Activated naive CD8-positive, alpha-beta T cell treated with anti-CD3 and anti-CD28 coated beads, Interleukin-2, amount 50 U/mL, for 16 hours (primary cell): ENCODE data around the gene NDUFA5.

ENCODE experiments used
- DNase-seq: peaks from one replicate; pipeline ENCODE4 v3.0.0-alpha.2; 2020; ENCODE audit warnings: low read depth, low spot score

Gene NDUFA5

DNA sequence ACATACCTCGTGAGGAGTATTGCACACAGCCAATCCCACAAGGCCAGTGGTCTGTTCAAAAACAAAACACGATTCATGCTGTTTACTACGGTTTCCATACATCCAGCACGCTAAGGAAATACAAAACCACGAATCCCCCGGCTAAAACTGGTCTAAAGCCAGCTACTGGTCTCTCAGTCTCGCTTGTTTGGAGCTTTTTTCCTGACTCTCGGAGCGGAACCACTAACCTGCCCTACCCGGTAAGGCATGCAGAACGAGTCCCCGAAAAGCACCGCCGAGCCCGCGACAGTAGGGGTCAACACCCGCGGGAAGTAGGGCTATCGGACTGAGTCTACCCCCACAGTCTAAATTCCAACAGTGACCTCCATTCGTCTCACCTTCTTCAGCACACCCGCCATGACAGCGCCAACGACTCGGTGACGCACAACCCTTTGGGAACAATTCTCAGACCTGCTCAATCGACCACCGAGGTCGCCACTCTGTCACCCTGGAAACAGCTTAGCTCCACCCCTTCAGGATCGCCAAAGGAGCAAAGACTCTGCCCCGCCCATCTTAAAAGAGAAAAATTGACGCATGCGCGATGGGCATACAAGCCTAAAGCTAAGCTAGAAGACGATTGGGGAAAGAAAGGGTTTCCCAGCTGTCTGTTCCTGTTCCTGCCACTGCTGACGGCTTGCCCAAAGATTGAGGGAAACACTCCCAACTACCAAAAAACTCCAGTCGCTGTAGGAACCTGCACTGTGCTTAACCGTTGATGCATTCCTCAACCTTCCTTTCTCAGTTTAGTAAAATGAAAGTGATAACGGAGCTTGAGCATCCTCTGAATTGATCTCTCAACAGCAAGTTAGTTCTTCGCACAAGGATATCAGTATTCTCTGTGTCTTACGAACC lies at the start of gene NDUFA5:
TSS of gene NDUFA5 (minus strand) at position 421 of the 891 bp plus-strand sequence. CDS start at position 398, 23 bp downstream.
- peak; percentile 94 for DNase-seq

DNA sequence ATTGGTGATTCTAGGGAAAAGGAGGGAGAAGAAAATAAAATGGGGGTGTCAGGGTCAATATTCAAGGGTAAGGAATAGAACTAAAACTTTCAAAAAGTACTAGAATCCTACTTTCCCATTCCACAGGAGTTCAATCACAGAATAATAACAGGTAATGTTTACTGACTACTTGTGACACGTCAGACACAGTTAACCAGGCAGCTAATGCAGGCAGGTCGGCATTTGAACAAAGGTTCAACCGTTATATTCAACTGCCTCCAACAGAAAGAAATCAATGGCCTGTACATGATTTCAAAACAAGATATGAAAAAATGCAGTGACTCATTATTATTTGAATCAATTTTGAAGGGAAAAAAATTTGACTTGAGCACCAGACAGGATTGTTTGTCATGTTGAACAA lies 47.1 kb upstream of the NDUFA5 start:
- no peak for DNase-seq

DNA sequence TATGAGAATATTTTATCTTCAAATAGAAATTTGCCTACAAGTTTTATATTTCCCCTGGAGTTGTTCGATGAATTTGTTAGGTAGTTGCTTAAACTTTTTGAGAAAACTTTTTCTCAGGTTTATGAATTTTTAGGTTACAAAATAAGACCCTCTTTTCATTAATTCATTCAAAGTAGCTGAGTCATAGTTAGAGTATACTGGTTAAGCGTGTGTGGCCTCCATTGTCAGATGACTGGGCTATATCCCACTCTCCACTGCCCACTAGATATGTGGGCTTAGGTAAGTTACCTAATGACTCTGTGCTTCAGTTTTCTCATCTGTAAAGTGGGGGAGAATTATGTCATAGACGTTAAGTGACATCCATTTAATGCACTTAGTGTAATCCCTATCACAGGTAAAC lies 45.0 kb upstream of the NDUFA5 start:
- DNase-seq: no peak

DNA sequence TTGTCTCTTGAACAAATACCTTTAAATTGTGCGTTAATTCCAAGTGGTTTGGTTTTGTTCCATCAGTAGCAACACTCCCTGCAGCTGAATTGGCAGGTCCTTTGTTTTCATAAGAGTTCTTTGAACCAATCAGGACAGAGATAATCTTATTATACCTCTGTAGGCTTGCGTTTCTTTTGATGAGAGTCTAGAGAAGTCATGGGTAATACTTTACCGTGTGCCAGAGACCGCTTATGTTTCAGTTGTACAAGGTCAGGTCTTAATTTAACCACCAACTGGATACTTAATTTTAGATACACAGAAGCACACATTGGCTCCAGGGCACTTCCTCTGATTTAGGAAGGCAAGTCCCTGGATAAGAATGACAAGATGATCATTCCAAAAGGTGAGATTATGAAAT lies 43.9 kb upstream of the NDUFA5 start, which contains the start of gene ASB15:
TSS of gene ASB15 (plus strand) at position 292 of the 400 bp plus-strand sequence. CDS start 12,682 bp downstream, outside the sequence.
- DNase-seq: no peak

DNA sequence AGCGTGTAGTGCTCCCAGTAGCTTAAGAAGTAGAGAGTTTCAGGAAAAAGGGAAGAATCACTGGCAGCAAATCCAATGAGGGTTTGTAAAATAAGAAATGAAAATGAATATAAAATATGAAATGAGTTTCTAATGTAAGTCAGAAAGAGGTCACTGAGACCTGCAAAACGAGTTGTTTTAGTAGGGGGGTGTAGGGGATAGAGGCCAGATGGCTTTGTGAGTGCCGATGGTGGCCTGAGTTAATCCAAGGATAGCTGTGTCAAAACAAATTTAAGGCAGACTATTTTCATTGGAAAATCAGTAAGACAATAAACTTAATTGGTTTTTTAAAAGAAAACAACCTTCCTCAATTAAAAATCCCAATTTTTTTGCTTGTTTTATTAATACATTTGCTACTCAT lies 43.3 kb upstream of the NDUFA5 start:
- DNase-seq: no peak

DNA sequence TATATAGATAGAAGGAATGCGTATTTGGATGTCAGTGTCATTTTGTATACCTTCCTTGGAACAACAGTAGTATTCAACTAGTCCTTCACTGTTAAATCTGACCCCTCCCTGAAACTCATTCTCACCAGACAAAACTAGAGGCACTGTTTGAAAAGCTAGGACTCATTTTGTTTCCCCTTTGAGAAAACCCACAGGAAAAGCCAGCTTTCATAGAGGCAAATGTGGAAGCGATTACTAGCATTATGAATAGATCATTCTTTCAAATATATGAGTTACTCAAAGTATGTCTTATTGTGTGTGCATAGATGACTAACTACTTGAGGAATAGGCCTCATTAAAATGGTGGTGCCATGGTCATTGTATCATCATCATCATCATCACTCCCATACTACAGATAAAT lies 42.1 kb upstream of the NDUFA5 start:
- no peak for DNase-seq

DNA sequence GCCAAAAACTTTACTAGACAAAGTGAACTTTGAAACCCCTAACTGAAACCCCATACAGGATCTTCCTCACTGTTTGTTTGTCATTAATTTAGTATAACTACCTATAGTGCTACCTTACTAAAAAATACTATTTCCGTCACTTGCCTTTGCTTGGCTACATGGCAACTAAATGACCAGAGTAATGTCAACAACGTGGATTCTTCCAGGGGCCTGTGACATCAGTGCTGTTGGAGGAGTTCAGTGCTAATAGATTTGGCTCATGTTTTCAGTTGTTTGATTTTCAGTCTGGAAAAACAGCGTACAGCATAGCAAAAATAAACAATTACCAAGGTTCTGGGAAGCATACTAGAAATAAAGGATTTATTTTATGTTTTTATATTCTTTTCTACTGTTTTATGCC lies 41.0 kb upstream of the NDUFA5 start:
- no peak for DNase-seq

DNA sequence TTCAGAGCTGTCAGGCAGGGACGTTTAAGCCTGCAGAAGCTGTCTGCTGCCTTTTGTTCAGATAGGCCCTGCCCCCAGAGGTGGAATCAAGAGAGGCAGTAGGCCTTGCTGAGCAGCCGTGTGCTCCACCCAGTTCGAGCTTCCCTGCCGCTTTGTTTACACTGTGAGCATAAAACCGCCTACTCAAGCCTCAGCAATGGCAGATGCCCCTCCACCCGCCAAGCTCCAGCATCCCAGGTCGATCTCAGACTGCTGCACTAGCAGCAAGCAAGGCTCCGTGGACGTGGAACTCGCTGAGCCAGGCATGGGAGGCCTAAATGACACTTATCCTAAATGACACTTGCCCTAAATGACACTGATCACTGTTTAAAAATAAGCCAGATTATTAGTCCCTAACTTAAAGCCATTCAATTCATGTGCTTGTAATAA lies 37.2 kb upstream of the NDUFA5 start:
- DNase-seq: no peak

DNA sequence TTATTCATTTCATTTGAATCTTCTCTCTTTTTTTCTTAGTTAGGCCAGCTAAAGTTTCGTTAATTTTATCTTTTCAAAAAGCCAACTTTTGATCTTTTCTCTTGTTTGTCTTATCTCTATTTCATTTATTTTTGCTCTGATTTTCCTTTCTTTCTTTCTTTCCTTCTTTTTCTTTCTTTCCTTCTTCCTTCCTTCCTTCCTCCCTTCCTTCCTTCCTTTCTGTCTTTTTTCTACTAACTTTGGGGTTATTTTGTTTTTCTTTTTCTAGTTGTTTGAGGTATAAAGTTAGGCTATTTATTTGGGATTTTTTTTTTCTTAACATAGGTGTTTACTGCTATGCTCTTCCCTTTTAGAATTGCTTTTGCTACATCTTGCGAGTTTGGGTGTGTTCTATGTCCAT lies 30.8 kb upstream of the NDUFA5 start:
- no peak for DNase-seq

DNA sequence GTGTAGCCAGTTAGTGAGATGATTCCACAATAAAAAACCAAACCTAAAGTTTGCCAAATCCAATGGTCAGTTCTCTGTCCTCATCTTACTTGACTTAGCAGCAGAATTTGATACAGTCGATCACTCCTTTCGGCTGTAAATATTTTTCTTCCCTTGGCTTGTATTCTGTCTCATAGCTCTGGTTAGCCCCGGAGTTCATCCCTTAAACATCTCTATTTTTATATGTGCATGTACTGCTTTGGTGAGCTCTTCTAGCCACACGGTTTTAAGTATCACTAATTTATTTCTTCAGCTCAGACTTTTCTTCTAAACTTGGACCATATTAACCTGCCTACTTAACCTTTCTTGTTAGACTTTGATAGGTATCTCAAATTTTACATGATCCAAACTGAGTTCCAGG lies 26.2 kb upstream of the NDUFA5 start:
- no peak for DNase-seq

DNA sequence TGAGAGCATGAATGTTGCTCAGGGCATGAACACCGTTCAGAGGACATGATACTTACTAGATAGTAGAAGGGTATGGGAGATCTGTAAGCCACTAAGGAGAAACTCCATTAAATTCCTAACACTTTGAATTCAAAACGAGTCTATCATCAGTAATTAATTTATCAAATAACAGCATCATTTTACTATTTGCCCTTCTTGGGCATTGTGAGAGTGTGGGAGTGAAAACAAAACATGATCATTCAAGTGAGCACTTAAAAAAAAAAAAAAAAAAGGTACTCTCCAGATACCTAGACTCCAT lies 23.5 kb upstream of the NDUFA5 start:
- DNase-seq: no peak

DNA sequence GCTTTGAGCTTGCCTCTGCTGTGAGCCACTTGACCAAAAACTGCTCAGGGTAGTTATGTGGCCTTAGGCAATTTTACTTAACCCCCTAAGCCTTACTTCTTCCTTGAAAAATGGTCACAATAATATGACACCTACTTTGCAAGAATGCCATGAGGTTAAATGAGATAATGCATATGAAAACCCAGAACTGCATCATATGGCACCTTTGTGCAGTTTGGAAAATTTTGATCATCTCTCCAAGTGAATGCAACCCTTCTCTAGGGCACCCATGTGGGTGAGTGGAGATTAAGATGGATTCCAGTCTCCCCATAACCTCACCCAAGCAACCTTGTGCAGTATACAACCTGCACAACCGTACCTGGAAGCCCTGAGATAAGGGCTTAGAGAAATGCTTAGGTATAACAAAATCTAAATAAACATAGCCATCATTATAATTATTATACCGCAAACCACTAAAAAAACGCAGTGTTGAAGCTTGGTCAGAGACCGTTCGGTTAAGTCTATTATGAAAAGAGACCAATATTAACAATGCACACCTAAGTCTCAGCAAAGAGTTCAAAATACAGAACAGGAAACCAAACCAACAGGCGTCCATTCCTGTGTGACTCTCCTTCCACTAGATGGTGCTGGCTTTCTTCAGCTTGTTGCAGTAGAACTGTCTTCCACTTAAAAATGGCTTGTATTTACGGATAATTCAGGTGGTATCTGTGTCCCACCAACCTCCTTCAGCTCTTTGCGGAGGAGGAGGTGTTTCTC lies 23.0 kb upstream of the NDUFA5 start:
- no peak for DNase-seq

DNA sequence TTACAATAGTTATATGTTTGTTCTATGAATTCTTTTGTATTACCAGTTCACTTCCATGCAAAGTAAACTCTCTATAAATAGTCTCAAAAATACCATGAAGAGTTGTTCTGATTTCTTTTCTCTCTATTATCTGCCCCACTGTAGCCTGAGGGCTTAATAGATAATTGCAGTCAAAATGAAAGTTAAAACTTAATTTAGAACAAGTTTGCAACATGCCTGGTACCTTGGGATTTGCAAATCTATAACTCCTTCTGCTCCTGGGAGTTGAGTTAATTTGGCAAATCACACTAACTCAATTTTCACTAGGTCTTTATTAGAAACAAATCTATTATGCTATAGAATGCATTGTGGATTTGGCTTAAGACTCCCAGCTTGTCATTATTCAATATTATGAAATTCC lies 21.8 kb upstream of the NDUFA5 start:
- DNase-seq: no peak

DNA sequence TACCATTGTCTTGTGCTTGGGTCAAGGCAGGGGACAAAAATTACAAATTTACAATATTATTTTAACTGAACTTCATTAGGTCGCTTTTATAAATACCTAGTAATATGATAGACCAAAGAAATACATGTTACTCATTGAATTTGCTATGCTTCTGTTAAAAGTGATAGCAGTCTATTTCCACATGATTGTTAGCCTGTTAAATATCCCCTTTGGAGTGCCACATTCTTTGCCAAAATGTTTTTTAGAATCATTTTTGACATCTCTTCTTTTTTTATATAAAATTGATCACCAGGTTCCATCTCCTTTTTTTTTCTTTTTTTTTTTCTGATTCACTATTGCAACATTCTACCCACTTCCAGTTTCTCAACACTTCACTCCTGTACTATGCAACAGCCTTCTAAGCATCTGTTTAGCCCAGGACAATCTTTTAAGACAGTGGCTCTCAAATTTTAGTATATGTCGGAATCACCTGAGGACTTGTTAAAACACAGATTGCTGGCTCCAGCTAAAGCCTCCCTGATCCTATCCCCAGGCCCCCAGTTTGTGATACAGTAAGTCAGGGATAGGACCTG lies 16.4 kb upstream of the NDUFA5 start:
- DNase-seq: no peak

DNA sequence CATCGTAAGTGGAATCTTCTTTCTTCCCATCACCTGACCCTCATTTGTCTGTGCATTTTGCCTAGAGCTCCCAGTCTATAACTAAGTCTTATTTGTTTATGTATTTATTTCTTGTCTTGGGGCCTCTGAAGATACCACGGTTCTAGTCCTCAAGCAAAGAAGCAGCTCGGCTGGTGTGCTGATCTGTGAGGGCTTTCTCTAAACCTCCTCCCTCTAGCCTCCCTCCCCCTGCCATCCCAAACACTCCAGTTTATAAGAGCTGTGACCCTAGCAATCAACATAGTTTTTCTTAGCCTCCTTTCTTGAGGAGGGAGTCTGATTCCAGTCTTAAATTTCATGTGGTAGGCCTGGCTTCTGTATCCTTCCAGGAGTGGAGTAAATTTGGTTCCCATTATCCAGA lies 15.7 kb upstream of the NDUFA5 start:
- no peak for DNase-seq

DNA sequence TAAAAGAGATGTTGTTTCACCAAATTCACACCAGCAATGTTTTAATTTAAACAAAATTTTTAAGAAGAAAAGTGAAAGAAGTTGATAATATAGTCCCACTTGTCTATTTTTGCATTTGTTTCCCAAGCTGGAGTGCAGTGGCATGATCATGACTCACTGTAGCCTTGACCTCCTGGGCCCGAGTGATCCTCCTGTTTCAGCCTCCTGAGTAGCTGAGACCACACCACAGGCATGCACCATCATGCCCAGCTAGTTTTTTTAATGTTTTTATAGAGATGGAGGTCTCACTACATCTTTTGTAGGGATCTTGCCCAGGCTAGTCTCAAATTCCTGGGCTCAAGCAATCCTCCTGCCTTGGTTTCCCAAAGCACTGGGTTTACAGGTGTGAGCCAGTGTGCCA lies 14.1 kb upstream of the NDUFA5 start:
- DNase-seq: no peak

DNA sequence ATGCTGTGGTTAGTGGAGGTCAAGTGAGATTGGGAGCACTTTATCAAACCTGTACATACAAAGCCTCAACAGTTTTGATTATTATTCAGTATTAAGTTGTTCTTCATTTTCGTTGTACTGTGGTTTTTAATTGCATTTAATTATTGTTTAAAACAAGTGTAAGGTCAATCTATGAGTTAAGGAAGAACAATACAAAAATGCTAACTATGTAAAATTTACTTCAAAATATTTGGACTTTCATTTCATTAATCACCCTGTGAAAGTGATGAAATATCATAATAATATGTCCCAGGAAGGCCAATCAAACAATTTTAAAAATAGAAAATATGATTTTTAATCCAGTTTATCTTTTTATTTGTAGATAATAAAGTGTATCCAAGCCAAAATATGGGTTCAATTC lies 13.6 kb upstream of the NDUFA5 start:
- no peak for DNase-seq

DNA sequence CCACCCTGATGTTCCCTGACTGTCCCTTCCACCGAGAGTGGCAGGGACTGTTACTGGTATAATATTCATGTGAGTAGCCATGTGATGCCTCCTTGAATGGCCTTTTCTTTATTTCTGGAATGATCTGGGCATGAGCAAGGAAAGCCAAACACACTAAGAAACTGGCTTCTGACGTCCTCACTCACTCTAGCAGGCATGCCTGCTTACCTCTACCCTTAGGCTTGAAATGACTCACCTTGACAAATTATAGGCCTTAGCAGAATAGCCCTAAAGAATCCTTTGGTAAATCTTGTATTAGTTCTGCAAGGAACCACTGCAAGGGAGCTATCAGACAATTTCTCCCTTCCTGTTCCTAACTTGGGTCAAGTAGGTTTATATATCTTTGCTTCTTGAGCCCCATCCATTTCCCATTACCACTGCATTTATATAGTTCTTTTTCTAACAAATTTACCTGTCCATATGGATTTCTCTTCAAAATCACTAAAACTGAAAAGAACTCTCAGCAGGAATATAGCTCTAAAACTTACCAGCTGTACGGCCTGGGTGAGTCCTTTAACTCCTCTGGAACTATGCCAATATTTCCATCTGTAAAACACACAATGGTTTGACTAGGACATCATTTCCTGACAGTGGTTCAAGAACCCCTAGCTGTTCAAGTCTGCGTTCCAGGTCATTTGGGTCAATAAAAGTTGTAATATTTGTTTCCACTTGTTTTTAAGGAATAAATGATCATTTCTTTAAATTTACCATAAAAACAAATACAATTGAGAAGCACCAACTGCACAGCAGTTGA lies 13.0 kb upstream of the NDUFA5 start:
- DNase-seq: no peak

DNA sequence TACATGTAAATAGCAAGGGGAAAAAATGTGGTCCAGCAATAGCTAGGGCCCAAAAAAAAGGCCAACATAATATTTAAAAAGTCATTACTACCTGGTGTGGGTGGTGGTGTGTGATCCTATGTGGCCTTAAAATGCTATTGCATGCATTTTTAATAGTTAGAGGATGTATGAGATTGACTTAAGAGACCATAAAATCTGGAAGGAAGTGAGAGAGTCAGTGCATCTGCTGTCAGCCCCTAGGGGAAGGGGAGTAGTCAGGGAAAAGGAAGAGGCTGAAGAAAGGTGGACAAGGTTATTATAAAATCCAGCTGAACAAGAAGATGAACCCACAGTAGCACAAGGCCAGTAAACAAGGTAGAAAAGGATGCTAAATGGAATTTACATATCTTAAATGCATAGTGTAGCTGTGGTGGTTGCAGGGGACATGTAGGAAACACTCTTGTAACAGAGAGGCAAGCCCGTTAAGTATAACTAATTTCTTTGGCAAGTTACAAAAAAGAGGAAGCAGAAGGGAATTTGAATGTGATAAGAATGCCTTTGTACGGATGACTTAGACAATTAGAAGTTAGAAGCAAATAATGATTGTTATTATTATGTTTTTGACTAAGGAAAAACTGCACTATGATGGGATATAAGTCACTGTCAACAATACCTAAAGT lies 11.9 kb upstream of the NDUFA5 start:
- no peak for DNase-seq

DNA sequence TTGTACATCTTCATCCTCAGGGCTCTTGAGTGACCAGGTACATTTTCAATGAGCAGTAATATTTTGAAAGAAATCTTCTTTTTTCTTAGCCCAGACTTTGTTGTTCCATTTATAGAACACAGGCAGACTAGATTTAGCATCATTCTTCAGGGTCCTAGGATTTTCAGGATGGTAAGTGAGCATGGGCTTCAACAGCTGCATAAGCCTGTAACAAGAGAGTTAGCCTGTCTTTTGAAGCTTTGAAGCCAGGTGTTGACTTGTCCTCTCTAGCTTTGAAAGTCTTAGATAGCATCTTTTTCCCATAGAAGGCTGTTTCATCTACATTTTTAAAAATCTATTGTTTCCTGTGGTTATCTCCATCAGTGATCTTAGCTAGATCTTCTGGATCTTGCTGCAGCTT lies 4.5 kb upstream of the NDUFA5 start:
- no peak for DNase-seq

DNA sequence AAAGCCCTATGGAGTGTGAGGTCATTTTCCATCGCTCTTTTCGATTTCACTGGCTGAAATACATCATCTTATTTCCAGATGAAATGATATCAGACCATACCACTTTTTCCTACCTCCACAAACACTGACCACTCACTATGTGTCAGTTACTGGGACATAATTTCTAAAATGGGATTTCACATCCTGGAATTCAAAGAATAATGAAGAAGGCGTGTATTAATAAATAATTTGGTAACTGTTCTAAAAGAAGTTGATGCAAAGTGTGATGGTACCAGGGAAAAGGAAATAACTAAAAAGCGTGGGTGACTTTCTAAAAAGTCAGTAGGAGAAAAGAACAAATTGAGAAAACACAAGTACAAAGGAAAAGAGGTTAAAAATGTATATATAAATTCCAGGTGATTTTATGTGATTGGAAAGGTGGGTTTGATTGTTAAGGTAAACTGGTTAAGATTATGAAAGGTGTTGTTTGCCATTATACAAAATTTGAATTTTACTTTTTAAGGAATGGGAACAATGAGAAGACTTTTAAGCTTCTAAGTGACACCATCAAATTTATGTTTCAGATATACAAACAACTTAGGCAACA lies 764 bp upstream of the NDUFA5 start:
- no peak for DNase-seq
